GM21526 (cell line): ENCODE data around the gene CFHR1.
A peak's percentile ranks its signal among the peaks of the same experiment; 100 is the strongest.
"Not testable (repeated sequence)": the region's sequence is repeated elsewhere in the genome, so short reads cannot be mapped to it uniquely, and the experiment has no call there.

ENCODE experiments used
- ATAC-seq: cut with Tn5 transposase; IDR thresholded peaks from one replicate; pipeline ENCODE4 v1.9.1; 2021; ENCODE audit warnings: moderate library complexity; ENCODE audit not compliant: unreplicated experiment, low FRiP score

Gene CFHR1

GRCh38 chr1:196819531-196819930 is at the start of gene CFHR1:
Gene CFHR1, plus strand, starts transcription at chr1:196819731. Its CDS starts 114 bp downstream, at chr1:196819845.
- ATAC-seq: not testable (repeated sequence)

GRCh38 chr1:196769823-196770222 is 49.7 kb upstream of the CFHR1 start:
- not testable (repeated sequence) for ATAC-seq

DNA sequence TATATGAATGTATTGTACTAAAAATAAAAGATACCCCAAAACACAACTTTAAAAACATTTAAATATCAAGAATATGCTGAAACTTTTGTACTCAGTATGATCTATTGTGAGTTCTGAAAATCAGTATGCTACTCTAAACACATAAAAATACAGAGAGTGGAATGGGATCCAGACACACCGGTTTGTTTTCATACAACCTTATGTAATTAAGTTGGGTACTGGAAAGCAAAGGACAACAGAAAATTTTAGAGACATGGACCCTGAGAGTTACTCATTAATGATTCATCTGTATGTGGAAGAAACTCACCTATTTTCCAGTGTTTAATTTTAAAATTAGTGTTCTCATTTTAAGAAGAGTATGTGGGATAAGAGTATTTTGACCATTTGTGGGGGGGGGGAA is 45.8 kb upstream of the CFHR1 start:
- no peak for ATAC-seq

DNA sequence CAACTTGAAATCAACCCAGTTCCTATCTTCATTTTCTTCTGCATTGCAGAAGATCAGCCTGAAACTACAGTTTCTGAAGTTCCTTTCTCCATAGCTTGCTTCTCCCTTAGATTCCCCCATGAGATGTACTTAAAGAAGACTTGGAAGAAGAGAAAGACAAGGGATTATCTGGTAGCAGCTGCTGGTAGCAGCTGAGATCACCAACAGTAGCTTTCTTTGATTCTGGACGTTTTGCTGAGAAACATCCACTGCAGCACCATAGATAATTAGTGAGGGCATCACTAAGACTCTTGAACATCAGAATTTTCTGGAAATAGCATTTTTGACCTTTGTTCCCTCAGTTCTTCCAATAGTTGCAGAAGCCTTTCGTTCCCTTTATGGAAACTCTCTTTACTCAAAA is 45.4 kb upstream of the CFHR1 start:
- ATAC-seq: peak; percentile 10

- peak; percentile 85 for ATAC-seq
Measured at GRCh38 chr1:196774603-196775002, 44.9 kb upstream of the CFHR1 start, which contains the start of gene CFHR3. Gene CFHR3, plus strand, starts transcription at chr1:196774840. Its CDS starts 47 bp downstream, at chr1:196774887.

- no peak for ATAC-seq
Measured at GRCh38 chr1:196777603-196778002, 41.9 kb upstream of the CFHR1 start.

DNA sequence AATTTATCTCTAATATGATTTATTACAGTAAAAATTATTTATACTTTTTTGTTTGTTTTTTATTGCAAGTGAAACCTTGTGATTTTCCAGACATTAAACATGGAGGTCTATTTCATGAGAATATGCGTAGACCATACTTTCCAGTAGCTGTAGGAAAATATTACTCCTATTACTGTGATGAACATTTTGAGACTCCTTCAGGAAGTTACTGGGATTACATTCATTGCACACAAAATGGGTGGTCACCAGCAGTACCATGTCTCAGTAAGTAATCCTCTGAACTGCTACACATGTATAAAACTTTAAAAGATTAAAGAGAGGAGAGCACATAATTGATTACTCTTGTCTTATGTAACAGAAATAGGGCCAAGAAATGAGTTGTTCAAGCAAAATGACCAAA is 40.4 kb upstream of the CFHR1 start:
- no peak for ATAC-seq

- ATAC-seq: not testable (repeated sequence)
Measured at GRCh38 chr1:196791252-196791651, 28.3 kb upstream of the CFHR1 start.

- ATAC-seq: not testable (repeated sequence)
Measured at GRCh38 chr1:196794103-196794502, 25.4 kb upstream of the CFHR1 start.

DNA sequence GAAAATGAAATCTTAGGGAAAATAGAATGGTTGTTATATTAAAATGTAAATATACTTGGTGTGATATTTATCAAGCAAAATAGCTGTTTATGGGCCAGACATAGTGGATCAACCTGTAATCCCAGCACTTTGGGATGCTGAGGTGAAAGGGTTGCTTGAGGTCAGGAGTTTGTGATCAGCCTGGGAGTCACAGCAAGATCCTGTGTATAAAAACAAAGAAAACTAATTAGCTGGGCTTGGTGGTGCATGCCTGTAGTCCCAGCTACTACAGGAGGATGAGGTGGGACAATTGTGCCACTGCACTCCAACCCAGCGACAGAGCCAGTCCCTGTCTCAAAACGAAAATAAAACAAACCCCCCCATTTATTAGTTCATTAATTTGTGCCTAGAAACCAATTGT is 21.6 kb upstream of the CFHR1 start:
- ATAC-seq: no peak

GRCh38 chr1:196801920-196802319 is 17.6 kb upstream of the CFHR1 start:
- ATAC-seq: not testable (repeated sequence)

- ATAC-seq: no peak
Measured at GRCh38 chr1:196808529-196809235, 10.8 kb upstream of the CFHR1 start.

DNA sequence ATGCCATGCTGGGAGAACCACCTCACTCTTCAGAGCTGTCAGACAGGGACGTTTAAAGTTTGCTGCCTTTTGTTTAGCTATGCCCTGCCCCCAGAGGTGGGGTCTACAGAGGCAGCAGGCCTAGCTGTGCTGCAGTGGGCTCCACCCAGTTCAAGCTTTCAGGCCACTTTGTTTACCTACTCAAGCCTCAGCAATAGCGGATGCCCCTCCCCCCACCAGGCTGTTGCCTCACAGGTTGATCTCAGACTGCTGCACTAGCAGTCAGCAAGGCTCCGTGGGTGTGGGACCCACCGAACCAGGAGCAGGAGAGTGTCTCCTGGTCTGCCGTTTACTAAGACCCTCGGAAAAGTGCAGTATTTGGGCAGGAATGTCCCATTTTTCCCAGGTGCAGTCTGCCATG is 2.1 kb upstream of the CFHR1 start:
- ATAC-seq: not testable (repeated sequence)

DNA sequence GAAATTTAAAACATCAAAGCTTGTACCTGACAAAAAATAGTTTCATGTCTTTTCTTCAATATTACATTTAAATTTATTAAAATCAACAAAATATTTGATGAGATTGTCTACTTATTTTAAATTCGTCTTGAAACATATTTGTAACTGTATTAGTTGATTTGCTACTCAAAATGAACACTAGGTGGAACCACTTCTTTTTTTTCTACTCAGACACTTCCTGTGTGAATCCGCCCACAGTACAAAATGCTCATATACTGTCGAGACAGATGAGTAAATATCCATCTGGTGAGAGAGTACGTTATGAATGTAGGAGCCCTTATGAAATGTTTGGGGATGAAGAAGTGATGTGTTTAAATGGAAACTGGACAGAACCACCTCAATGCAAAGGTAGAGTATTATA is 8.3 kb downstream of the CFHR1 start:
- peak; percentile 98 for ATAC-seq

DNA sequence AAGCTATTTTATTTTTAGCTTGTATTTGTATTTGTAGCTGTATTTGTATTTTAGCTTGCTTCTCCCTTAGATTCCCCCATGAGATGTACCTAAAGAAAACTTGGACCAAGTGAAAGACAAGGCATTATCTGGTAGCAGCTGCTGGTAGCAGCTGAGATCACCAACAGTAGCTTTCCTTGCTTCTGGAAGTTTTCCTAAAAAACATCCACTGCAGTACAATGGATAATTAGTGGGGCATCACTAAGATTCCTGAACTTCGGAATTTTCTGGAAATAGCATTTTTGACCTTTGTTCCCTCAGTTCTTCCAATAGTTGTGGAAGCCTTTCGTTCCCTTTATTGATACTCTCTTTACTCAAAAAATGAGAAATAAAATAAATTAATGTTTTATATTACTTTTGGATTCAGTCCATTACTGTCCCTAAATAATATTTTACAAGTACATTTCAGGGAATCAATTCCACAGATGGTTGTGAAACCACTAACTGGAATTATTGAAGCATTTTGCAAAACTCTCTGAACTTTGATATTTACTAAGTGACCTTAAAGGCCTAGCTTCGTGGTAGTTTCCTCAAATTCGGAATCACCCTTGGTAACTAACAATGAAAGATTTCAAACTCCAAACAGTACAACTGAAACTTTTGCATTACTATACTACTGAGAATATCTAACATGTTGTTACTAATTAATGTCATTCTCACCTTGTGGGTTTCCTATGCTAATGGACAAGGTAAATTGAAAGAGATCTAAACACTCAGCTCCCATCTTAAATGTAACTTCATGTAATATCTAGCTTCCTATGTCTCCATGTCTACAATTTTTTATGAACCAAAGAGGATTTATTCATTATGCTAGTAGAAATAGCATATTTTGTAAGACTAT is 30.3 kb downstream of the CFHR1 start:
- ATAC-seq: not testable (repeated sequence)

- ATAC-seq: no peak
Measured at GRCh38 chr1:196856053-196856452, 36.5 kb downstream of the CFHR1 start.

- no peak for ATAC-seq
Measured at GRCh38 chr1:196857188-196857587, 37.7 kb downstream of the CFHR1 start.

GRCh38 chr1:196858811-196859210 is 39.3 kb downstream of the CFHR1 start:
- ATAC-seq: no peak

GRCh38 chr1:196860323-196860884 is 40.9 kb downstream of the CFHR1 start:
- ATAC-seq: no peak

DNA sequence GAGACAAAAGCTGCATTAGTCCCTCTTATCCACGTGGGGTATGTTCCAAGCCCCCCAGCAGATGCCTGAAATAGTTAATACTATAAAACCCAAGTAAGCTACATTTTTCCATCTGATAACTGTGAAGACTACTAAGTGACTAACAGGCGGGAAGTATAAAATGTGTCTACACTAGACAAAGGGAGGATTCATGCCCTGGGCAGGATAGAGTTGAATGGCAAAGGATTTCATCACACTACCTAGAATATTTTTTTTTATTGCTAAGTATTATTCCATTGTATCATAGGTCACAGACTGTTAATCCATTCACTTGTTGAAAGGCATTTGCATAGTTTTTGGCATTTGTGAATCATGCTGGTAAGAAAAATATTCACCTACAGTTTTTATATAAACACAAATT is 41.9 kb downstream of the CFHR1 start:
- ATAC-seq: no peak

GRCh38 chr1:196866974-196867373 is 47.4 kb downstream of the CFHR1 start:
- no peak for ATAC-seq
